Activated naive CD4-positive, alpha-beta T cell (primary cell): ENCODE measurements around the gene PDLIM7.

Experiments used
- DNase-seq, 4 experiments: peaks; one replicate each; lab custom pipeline; 2025; lab: John Stamatoyannopoulos, UW

Gene PDLIM7

GRCh38 chr5:177505075-177505474 is 7.7 kb upstream of the PDLIM7 start:
- no peak for DNase-seq

GRCh38 chr5:177504086-177505056 is 7.0 kb upstream of the PDLIM7 start:
- no peak for DNase-seq

- DNase-seq, result no peak
These were observed 6.1 kb upstream of the PDLIM7 start for GRCh38 chr5:177503351-177504085.

GRCh38 chr5:177502886-177503285 is 5.5 kb upstream of the PDLIM7 start:
- DNase-seq, result no peak

GRCh38 chr5:177501874-177502678 is 4.7 kb upstream of the PDLIM7 start:
- no peak for DNase-seq

- DNase-seq, result peak; percentile 68 to 88 (median 82)
These were observed 3.5 kb upstream of the PDLIM7 start for GRCh38 chr5:177500685-177501522.

- no peak for DNase-seq
These were observed 2.4 kb upstream of the PDLIM7 start for GRCh38 chr5:177499842-177500241.

- no peak for DNase-seq
These were observed 796 bp upstream of the PDLIM7 start for GRCh38 chr5:177498013-177498787.

GRCh38 chr5:177496727-177497291 is 595 bp downstream of the PDLIM7 start:
- no peak for DNase-seq

GRCh38 chr5:177496070-177496726 is 1.2 kb downstream of the PDLIM7 start:
- DNase-seq, result no peak

- DNase-seq, result no peak
These were observed 2.0 kb downstream of the PDLIM7 start for GRCh38 chr5:177495243-177496060.

GRCh38 chr5:177494346-177495195 is 2.8 kb downstream of the PDLIM7 start:
- no peak for DNase-seq

- DNase-seq, result no peak
These were observed 3.5 kb downstream of the PDLIM7 start for GRCh38 chr5:177493795-177494345.

- DNase-seq, result no peak
These were observed 4.6 kb downstream of the PDLIM7 start for GRCh38 chr5:177492841-177493240.

GRCh38 chr5:177491983-177492746 is 5.2 kb downstream of the PDLIM7 start:
- no peak for DNase-seq

- no peak for DNase-seq
These were observed 5.9 kb downstream of the PDLIM7 start for GRCh38 chr5:177491429-177491945.
